K562 (cell line): ENCODE measurements around the gene GFRA1. TPM values are rescaled to one million over a fixed set of nuclear protein-coding genes. Genes with fewer than 3 reads are reported as not detected.

Experiments
- ATAC-seq: fragments of 200-7000 bp; cut with Tn5 transposase; 3 replicates; pipeline ENCODE4 v1.9.1; 2020; ENCODE audit warnings: moderate library complexity
- BruUV-seq: library from RNA; stranded (reverse); fragments of 400-500 nt; replicated peaks from 2 replicates; lab custom pipeline; 2021; lab: Mats Ljungman, UMichigan
- CTCF ChIA-PET: fragments of 300-600 bp; formaldehyde crosslinking; extraction: SDS; loops from one replicate; lab custom pipeline; 2021; ENCODE audit warnings: low intra/inter-chr PET ratio; lab: Yijun Ruan, JAX
- POLR2A ChIA-PET: fragments of 300-600, 350-650 bp; sonication (Branson Sonifier 250); formaldehyde crosslinking; extraction: SDS; loops from one replicate; lab custom pipeline; 2021; ENCODE audit warnings: antibody characterized with exemption, inconsistent platforms; lab: Yijun Ruan, JAX
- DNase-seq, 4 experiments: peaks; one replicate each; pipeline versions ENCODE4 v3.0.0 to v3.0.0-alpha.2; 2011 to 2018; ENCODE audit warnings: low spot score in 3 of 4, mixed read lengths in 3 of 4; ENCODE audit errors: extremely low read depth in 1 of 4
- FAIRE-seq: peaks from 2 replicates; lab custom pipeline; 2011; peaks lifted over from hg19 to GRCh38; lab: Jason Lieb, UNC
- H2AFZ ChIP-seq: 2 replicates; pipeline ENCODE4 v1.6.0; 2011; ENCODE audit warnings: low read depth, low read length, control low read depth, inconsistent platforms
- H3K27ac ChIP-seq: fragments of 200-600 bp; 3 replicates; pipeline ENCODE4 v1.8.0; 2011; ENCODE audit warnings: low read depth, mild to moderate bottlenecking, control low read depth, inconsistent platforms, low read length, moderate library complexity, mixed read lengths; ENCODE audit errors: extremely low read depth
- H3K27me3 ChIP-seq, 2 experiments: fragments of 300-600 bp in 1 of 2; 2 replicates in 1 of 2; 3 replicates in 1 of 2; pipeline versions ENCODE4 v1.6.0 to v1.8.0; 2011; ENCODE audit warnings: inconsistent platforms in 2 of 2, low read length in 2 of 2, mild to moderate bottlenecking in 1 of 2, mixed read lengths in 1 of 2, moderate library complexity in 1 of 2; ENCODE audit not compliant: control insufficient read depth in 2 of 2, insufficient read depth in 2 of 2
- H3K36me3 ChIP-seq: fragments of 300-600 bp; 3 replicates; pipeline ENCODE4 v1.8.0; 2011; ENCODE audit warnings: mild to moderate bottlenecking, low read length, inconsistent platforms; ENCODE audit not compliant: control insufficient read depth, insufficient read depth
- H3K4me1 ChIP-seq, 2 experiments: fragments of 200-600 bp in 1 of 2; replicated peaks in 1 of 2; 2 replicates in 1 of 2; 3 replicates in 1 of 2; pipeline versions ENCODE4 v1.5.1 to v1.8.0; 2011; ENCODE audit warnings: inconsistent platforms in 2 of 2, low read length in 2 of 2, mild to moderate bottlenecking in 1 of 2, mixed read lengths in 1 of 2, moderate library complexity in 1 of 2; ENCODE audit not compliant: control insufficient read depth in 2 of 2, insufficient read depth in 2 of 2
- H3K4me2 ChIP-seq: 2 replicates; pipeline ENCODE4 v1.6.1; 2011; ENCODE audit warnings: low read length, control low read depth, inconsistent platforms, mixed read lengths; ENCODE audit not compliant: insufficient read depth
- H3K4me3 ChIP-seq: fragments of 200-600 bp; sonication (generic), shearing (Covaris generic); 2 replicates; pipeline ENCODE4 v1.5.1; 2016; ENCODE audit warnings: control low read depth, inconsistent platforms
- H3K79me2 ChIP-seq: fragments of 200-600 bp; 3 replicates; pipeline ENCODE4 v1.8.0; 2011; ENCODE audit warnings: low read length, inconsistent platforms; ENCODE audit not compliant: control insufficient read depth, insufficient read depth
- H3K9ac ChIP-seq, 2 experiments: 2 replicates each; pipeline versions ENCODE4 v1.6.0 to v1.6.1; 2011; ENCODE audit warnings: low read depth in 2 of 2, low read length in 2 of 2, control low read depth in 1 of 2, inconsistent platforms in 1 of 2, mild to moderate bottlenecking in 1 of 2, mixed read lengths in 1 of 2; ENCODE audit not compliant: insufficient read depth in 1 of 2
- H3K9me1 ChIP-seq: one replicate; pipeline ENCODE4 v1.6.0; 2011; ENCODE audit warnings: inconsistent platforms, mild to moderate bottlenecking, low read length, moderate library complexity; ENCODE audit not compliant: control insufficient read depth, insufficient read depth
- H3K9me3 ChIP-seq: replicated peaks from 2 replicates; pipeline ENCODE4 v1.5.1; 2011; ENCODE audit warnings: low read depth, low read length, inconsistent platforms; ENCODE audit not compliant: control insufficient read depth, insufficient read depth
- H4K20me1 ChIP-seq: replicated peaks from 2 replicates; pipeline ENCODE4 v1.6.1; 2011; ENCODE audit warnings: low read length, inconsistent platforms, mixed read lengths; ENCODE audit not compliant: control insufficient read depth, insufficient read depth
- BHLHE40 ChIP-seq: IDR thresholded peaks from 2 replicates; pipeline ENCODE4 v1.6.1; 2011; ENCODE audit warnings: low read length, improper control_type of control experiment
- CTCF ChIP-seq, 3 experiments: IDR thresholded peaks in 2 of 3; conservative IDR thresholded peaks in 1 of 3; 2 replicates each; pipeline ENCODE4 v1.5.1; 2011 to 2012; ENCODE audit warnings: low read length in 3 of 3, mild to moderate bottlenecking in 3 of 3, control low read depth in 2 of 3, improper control_type of control experiment in 1 of 3, inconsistent platforms in 1 of 3, low read depth in 1 of 3, mixed read lengths in 1 of 3, moderate library complexity in 1 of 3; ENCODE audit not compliant: insufficient read depth in 2 of 3
- NR2C2 ChIP-seq, 2 experiments: fragments of 200-800 bp in 1 of 2; sonication (Bioruptor generic) in 1 of 2; sonication (generic) in 1 of 2; formaldehyde crosslinking in 1 of 2; IDR thresholded peaks; 2 replicates each; pipeline versions ENCODE4 v1.6.1 to v1.8.0; 2016 to 2022; ENCODE audit warnings: mild to moderate bottlenecking in 1 of 2, missing compliant biosample characterization in 1 of 2, missing genetic modification characterization in 1 of 2, missing genetic modification reagents in 1 of 2
- RCOR1 ChIP-seq, 2 experiments: IDR thresholded peaks; 2 replicates each; pipeline ENCODE4 v1.6.1; 2012; ENCODE audit warnings: low read depth in 2 of 2, low read length in 2 of 2, borderline replicate concordance in 1 of 2, improper control_type of control experiment in 1 of 2
- ZNF140 ChIP-seq: fragments of 250-450 bp; sonication (Bioruptor Pico); IDR thresholded peaks from 2 replicates; pipeline ENCODE4 v1.8.0; 2021; ENCODE audit warnings: moderate library complexity, mild to moderate bottlenecking, inconsistent platforms
- ZNF277 ChIP-seq: fragments of 250-450 bp; sonication (Bioruptor Pico); IDR thresholded peaks from 2 replicates; pipeline ENCODE4 v1.8.0; 2022; ENCODE audit warnings: inconsistent platforms, mild to moderate bottlenecking, moderate library complexity, borderline replicate concordance
- ZNF778 ChIP-seq: fragments of 450-650 bp; formaldehyde crosslinking; IDR thresholded peaks from 2 replicates; pipeline ENCODE4 v1.4.0; 2020; ENCODE audit warnings: mild to moderate bottlenecking, moderate library complexity
- WGBS: fragments of 100-300 bp; shearing (Covaris generic); methylation state at CpG from one replicate; pipeline ENCODE4 v1.1.6; 2016; ENCODE audit warnings: low coverage, mixed read lengths; ENCODE audit not compliant: insufficient coverage; ENCODE audit errors: missing lambda C conversion rate; 5-methylcytosine and 5-hydroxymethylcytosine counted together
- in situ Hi-C: fragments of 300-500 bp; cut with MboI; formaldehyde crosslinking; loops from 4 replicates; pipeline ENCODE4 v1.15.0; 2018; ENCODE audit warnings: inconsistent platforms, mixed read lengths
- intact Hi-C: fragments of 100-400 bp; cut with micrococcal nuclease; formaldehyde crosslinking; loops from 2 replicates; pipeline ENCODE4 v1.14.2; 2022
- polyA plus RNA-seq, 8 experiments: library from polyadenylated mRNA; depleted of rRNA in 4 of 8; stranded (reverse) in 5 of 8; unstranded in 3 of 8; fragments of >200 nt; fragmentation: Nextera tagmentation in 2 of 8; fragmentation: Illumina TruSeq in 1 of 8; extraction: Ambion mirVana in 2 of 8; extraction: Trizol in 1 of 8; gene quantifications; 2 replicates each; pipeline versions ENCODE4 v1.2.1 to v1.2.3, GENCODE V29; 2011 to 2014; ENCODE audit warnings: inconsistent platforms in 1 of 8, missing spikeins in 1 of 8
- total RNA-seq, 7 experiments: library from RNA; depleted of rRNA in 6 of 7; stranded (reverse); fragments of >200 nt in 6 of 7; fragmentation: Illumina TruSeq in 2 of 7; extraction: Trizol in 2 of 7; gene quantifications; 2 replicates each; pipeline versions ENCODE4 v1.2.1 to v1.2.3, GENCODE V29; 2011 to 2021; ENCODE audit warnings: low replicate concordance in 1 of 7

GFRA1 gene
- total and polyA plus RNA-seq, 9 of the 15 experiments (the other 6 are each of a cell fraction or from before 2014, with no cell fraction given) = 0.04 TPM; not detected in 8

GRCh38 chr10:116121640-116122525 is 151.1 kb downstream of the GFRA1 start (continued):
- no peak for TF ChIP-seq ZNF277 (CRISPR knock-in tag)
- TF ChIP-seq NR2C2 (CRISPR knock-in tag; IDR thresholded peaks at IDR 0.05) = no peak
- no peak for TF ChIP-seq NR2C2 (tag; IDR thresholded peaks at IDR 0.05)
- TF ChIP-seq ZNF140 (CRISPR knock-in tag) = no peak

- in situ Hi-C loops (no loop called here), intact Hi-C loops (no loop called here)
- POLR2A ChIA-PET = no interaction called here
- no peaks in the 10 kb centered on the region for H3K36me3 ChIP-seq
- CTCF ChIA-PET = no interaction called here
- H3K27me3 ChIP-seq = no peaks in the 10 kb centered on the region
- H3K79me2 ChIP-seq = no peaks in the 10 kb centered on the region
- H3K4me2 ChIP-seq = no peak overlapping the region
- WGBS = 9% methylated on average over 10 of the region's 12 CpGs
- no peaks in the 10 kb centered on the region for H3K9me1 ChIP-seq
- FAIRE-seq (no peak), DNase-seq (peak; percentile 27 to 39 (median 34)), ATAC-seq (peak; percentile 62; the same call in 2 of the 3 replicates)
- H3K4me1 ChIP-seq = no peaks in the 10 kb centered on the region
- BruUV-seq = no TSS peak
- H3K9me3 ChIP-seq = no peaks in the 10 kb centered on the region
- no peak overlapping the region for H2AFZ ChIP-seq
- H3K9ac ChIP-seq = no peak overlapping the region
- TF ChIP-seq BHLHE40 (peak; percentile 29; the same call in 1 of the 2 replicates), CTCF (IDR thresholded peaks at IDR 0.05 in 2 of 3, conservative IDR thresholded peaks at IDR 0.05 in 1 of 3; ENCODE audit: insufficient read depth in 2 of 3, low read depth in 1 of 3, low read length in 3 of 3) (peak; percentile 27 to 38 (median 37); a peak in 4 of 6 replicates), RCOR1 (IDR thresholded peaks at IDR 0.05; ENCODE audit: borderline replicate concordance in 1 of 2, low read depth in 2 of 2, low read length in 2 of 2) (no peak), ZNF778 (CRISPR knock-in tag) (no peak)
- H4K20me1 ChIP-seq = no peaks in the 10 kb centered on the region
- H3K4me3 ChIP-seq = no peak overlapping the region
- H3K27ac ChIP-seq = no peak overlapping the region
Observed at GRCh38 chr10:116120688-116121455, 152.1 kb downstream of the GFRA1 start.
